Urothelium cell line (cell line): Measurements from ENCODE around the gene PIK3R4.
A peak's percentile ranks its signal among the peaks of the same experiment; 100 is the strongest.

Source experiments
- DNase-seq: peaks from one replicate; pipeline ENCODE4 v3.0.0; 2011; ENCODE audit warnings: low spot score, mixed read lengths
- FAIRE-seq: peaks from 2 replicates; lab custom pipeline; 2011; peaks lifted over from hg19 to GRCh38; lab: Jason Lieb, UNC

The PIK3R4 gene

GRCh38 chr3:130743354-130743753 lies 3.3 kb downstream of the PIK3R4 start:
- DNase-seq (no peak), FAIRE-seq (no peak)

GRCh38 chr3:130741946-130742610 lies 4.6 kb downstream of the PIK3R4 start:
- FAIRE-seq (no peak), DNase-seq (no peak)

DNA sequence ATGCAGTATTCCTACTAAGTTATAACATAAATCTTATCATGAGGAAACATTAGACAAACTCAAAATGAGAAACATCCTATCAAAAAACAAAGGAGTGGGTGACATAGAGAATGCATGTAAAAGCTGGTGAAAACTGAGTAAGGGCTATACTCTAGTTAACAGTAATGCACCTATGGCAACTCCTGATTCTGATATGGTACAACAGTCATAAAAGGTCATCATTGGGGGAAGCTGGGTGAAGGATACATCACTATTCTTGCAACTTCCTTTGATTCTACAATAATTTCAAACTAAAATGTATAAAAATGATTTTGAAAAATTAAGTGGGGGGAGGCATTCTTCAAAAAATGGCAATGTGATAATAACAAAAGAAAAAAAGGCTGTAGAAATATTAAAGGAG lies 6.8 kb downstream of the PIK3R4 start:
- DNase-seq (no peak), FAIRE-seq (no peak)

DNA sequence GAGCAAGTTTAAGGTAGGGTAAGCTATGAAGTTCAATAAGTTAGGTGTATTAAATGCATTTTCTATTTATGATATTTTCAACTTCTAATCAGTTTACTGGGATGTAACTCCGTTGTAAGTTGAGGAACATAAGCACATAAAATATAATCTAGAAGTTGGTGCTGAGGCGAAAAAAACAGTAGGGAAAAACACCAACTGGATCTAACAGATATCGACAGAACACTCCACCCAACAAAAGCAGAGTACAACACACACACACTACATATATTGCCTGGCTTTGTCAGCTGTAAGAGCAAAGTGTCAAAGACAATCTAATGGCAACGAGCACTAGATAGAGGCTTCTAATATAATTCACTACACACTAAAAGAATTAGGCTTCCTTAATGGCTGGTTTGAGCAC lies 8.4 kb downstream of the PIK3R4 start:
- DNase-seq (no peak), FAIRE-seq (no peak)

- FAIRE-seq (no peak), DNase-seq (no peak)
These were observed 9.0 kb downstream of the PIK3R4 start for GRCh38 chr3:130737622-130738021.

- DNase-seq, result no peak
- FAIRE-seq, result no peak
These were observed 13.3 kb downstream of the PIK3R4 start for GRCh38 chr3:130733236-130733875.

- DNase-seq (no peak), FAIRE-seq (no peak)
These were observed 14.1 kb downstream of the PIK3R4 start for GRCh38 chr3:130732501-130732900.

- no peak for FAIRE-seq
These were observed 14.8 kb downstream of the PIK3R4 start for GRCh38 chr3:130731817-130732216.

GRCh38 chr3:130729154-130729553 lies 17.5 kb downstream of the PIK3R4 start:
- FAIRE-seq, result no peak
- no peak for DNase-seq

More at GRCh38 chr3:130731817-130732216, 14.8 kb downstream of the PIK3R4 start:
- no peak for DNase-seq

GRCh38 chr3:130728037-130728436 lies 18.6 kb downstream of the PIK3R4 start:
- FAIRE-seq (no peak), DNase-seq (no peak)

- FAIRE-seq (no peak), DNase-seq (no peak)
These were observed 20.9 kb downstream of the PIK3R4 start for GRCh38 chr3:130725746-130726145.

DNA sequence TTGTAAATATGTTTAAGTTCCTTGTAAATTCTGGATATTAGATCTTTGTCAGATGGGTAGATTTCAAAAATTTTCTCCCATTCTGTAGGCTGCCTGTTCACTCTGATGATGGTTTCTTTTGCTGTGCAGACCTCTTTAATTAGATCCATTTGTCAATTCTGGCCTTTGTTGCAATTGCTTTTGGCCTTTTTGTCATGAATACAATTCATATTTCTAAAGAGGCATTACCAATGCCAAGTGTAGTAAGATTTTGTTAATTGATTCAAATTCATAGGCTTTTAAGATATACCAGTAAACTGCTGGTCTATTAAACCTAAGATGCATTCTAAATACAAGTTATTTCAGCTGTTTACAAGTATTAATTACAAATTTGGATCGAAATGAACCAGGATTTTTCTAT lies 31.0 kb downstream of the PIK3R4 start:
- DNase-seq (no peak), FAIRE-seq (no peak)

DNA sequence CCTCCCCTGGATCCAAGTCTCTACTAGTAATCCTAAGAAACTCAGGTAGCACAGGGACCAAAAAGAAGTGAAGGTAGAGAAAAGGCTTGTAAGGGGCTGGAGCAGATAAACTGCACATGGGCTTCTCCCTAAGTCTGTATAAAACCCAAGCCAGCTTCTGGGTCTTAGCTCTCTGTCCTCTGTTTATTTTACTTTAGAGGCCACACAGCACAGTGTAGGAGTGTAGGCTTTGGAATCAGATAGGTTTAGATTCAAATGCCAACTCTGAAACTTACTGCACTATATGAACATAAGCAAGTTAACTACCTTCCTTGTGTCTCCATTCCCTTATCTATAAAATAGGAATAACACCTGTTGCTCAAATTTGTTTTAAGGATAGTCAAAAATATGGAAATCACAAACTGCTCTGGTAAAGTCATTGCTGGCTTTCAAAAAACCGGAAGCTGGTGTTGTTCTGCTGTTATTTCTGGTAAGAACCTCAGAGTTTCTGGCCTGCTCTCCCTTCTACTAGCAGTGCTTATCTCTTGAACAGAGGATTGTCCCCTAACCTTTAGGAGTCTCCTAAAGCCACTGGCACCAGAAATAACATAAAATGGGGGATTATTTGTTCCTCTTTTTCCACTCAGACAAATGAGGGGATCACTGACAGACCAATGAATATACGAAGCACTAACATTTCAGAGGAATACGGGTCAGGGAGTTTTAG lies 33.8 kb downstream of the PIK3R4 start:
- DNase-seq (no peak), FAIRE-seq (no peak)

DNA sequence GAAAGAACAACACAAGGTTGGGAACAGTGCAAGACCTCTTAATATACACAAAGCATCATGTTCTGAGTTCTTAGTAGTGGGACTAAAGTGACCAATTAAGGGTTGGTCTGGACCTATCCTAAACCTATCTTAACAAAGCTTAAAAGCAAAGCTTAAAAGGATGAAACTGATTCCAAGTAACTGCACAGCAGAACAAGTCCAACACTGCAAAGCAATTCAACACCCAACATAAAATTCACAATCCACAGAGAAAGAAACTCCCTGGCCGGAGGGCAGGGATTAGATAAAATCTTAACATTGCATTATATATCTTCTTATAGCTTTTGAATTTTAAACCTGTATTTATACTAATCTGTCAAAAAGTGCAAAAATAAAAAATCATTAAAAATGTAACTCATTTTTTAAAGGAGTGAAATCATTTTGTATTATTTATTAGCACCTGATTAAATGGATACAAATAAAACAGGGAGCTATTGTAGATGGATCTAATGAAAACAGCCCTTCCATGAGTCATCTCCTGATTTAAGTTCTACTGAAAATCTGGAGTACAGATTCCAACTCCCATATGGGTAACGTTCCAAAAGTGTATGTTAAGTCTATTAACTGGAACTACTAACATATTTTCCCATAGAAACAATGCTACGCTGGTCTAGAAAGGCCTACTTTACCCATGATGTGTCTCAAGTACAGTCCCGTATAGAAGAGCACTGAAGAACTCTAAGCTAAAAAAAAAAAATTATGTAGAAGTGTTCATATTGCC lies 34.9 kb downstream of the PIK3R4 start:
- DNase-seq (no peak), FAIRE-seq (no peak)

GRCh38 chr3:130709671-130710070 lies 37.0 kb downstream of the PIK3R4 start:
- FAIRE-seq (no peak), DNase-seq (no peak)

- FAIRE-seq (no peak), DNase-seq (no peak)
These were observed 38.6 kb downstream of the PIK3R4 start for GRCh38 chr3:130707902-130708601.

- FAIRE-seq (no peak), DNase-seq (no peak)
These were observed 41.1 kb downstream of the PIK3R4 start for GRCh38 chr3:130705501-130705900.

DNA sequence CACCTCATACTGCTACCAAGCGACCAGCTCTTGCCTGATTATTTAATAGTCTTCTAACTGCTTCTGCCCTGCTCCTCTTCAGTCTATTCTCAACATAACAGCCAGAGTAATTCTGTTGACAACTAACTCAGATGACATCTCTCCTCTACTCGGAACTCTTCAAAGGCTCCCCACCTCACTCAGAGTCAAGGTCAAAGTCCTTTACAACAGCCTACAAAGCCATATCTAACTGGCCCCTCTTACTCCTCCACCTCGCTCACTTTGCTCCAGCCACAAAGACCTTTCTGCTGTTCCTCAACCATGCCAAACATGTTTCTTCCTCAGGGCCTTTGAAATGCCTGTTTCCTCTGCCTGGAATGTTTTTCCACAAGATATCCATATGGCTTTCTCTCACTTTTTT lies 43.6 kb downstream of the PIK3R4 start:
- DNase-seq, result no peak
- FAIRE-seq, result no peak

GRCh38 chr3:130700541-130700940 lies 46.1 kb downstream of the PIK3R4 start:
- no peak for DNase-seq
- no peak for FAIRE-seq

- DNase-seq, result peak; percentile 13
- FAIRE-seq, result no peak
These were observed 46.9 kb downstream of the PIK3R4 start for GRCh38 chr3:130699765-130700164.

GRCh38 chr3:130693314-130693713 lies 53.3 kb downstream of the PIK3R4 start:
- FAIRE-seq, result no peak
- DNase-seq, result no peak
